ENCODE results near the gene POU6F2.

- TF ChIP-seq EZH2 (IDR thresholded peaks at IDR 0.05; ENCODE audit: insufficient read depth, poor library complexity, severe bottlenecking) (no peak), EZH2phosphoT487 (IDR thresholded peaks at IDR 0.05; ENCODE audit: insufficient read depth, low read depth) (no peak)
Measured at GRCh38 chr7:39360766-39361165, 383.1 kb downstream of the POU6F2 start.
